CD4-positive, alpha-beta T cell treated with Interleukin-2 at 100 ng/mL for 4 hours (primary cell): ENCODE measurements around the gene SLC2A4.
"Not testable (repeated sequence)": the region's sequence is repeated elsewhere in the genome, so short reads cannot be mapped to it uniquely, and the experiment has no call there.

Source experiments
- DNase-seq: peaks from one replicate; pipeline ENCODE4 v3.0.0-alpha.2; 2020; ENCODE audit warnings: low spot score

Gene SLC2A4

GRCh38 chr17:7281074-7281952 lies at the start of gene SLC2A4:
Gene SLC2A4 (plus strand): TSS chr17:7281718. CDS start chr17:7281935, 217 bp downstream.
- DNase-seq = peak; percentile 82

GRCh38 chr17:7232114-7232513 lies 49.4 kb upstream of the SLC2A4 start:
- DNase-seq = no peak

- no peak for DNase-seq
Observed at GRCh38 chr17:7233701-7234082, 47.8 kb upstream of the SLC2A4 start.

GRCh38 chr17:7234083-7234951 lies 47.2 kb upstream of the SLC2A4 start, which contains the start of gene DVL2:
Gene DVL2 (minus strand): TSS chr17:7234517. CDS start chr17:7234262, 255 bp downstream.
- peak; percentile 94 for DNase-seq

- DNase-seq = no peak
Observed at GRCh38 chr17:7235693-7236665, 45.5 kb upstream of the SLC2A4 start.

- DNase-seq = no peak
Observed at GRCh38 chr17:7236808-7237207, 44.7 kb upstream of the SLC2A4 start.

GRCh38 chr17:7237266-7237760 lies 44.2 kb upstream of the SLC2A4 start:
- DNase-seq = no peak

GRCh38 chr17:7237761-7238419 lies 43.6 kb upstream of the SLC2A4 start:
- DNase-seq = peak; percentile 85

- DNase-seq = no peak
Observed at GRCh38 chr17:7238420-7239090, 43.0 kb upstream of the SLC2A4 start.

GRCh38 chr17:7239091-7240027 lies 42.2 kb upstream of the SLC2A4 start, which contains the start of gene PHF23:
Gene PHF23 (minus strand): TSS chr17:7239457. CDS start chr17:7239279, 178 bp downstream.
- DNase-seq = peak; percentile 99

GRCh38 chr17:7240375-7240774 lies 41.1 kb upstream of the SLC2A4 start:
- no peak for DNase-seq

- DNase-seq = no peak
Observed at GRCh38 chr17:7241090-7241733, 40.3 kb upstream of the SLC2A4 start.

- peak; percentile 94 for DNase-seq
Observed at GRCh38 chr17:7241783-7242716, 39.5 kb upstream of the SLC2A4 start, which contains the start of gene GABARAP. Gene GABARAP (minus strand): TSS chr17:7242449. CDS start chr17:7242330, 119 bp downstream.

GRCh38 chr17:7242717-7243452 lies 38.6 kb upstream of the SLC2A4 start:
- DNase-seq = peak; percentile 94

- DNase-seq = no peak
Observed at GRCh38 chr17:7243453-7243729, 38.1 kb upstream of the SLC2A4 start.

- DNase-seq = not testable (repeated sequence)
Observed at GRCh38 chr17:7243838-7244237, 37.7 kb upstream of the SLC2A4 start.

GRCh38 chr17:7246779-7247178 lies 34.7 kb upstream of the SLC2A4 start:
- no peak for DNase-seq
